ENCODE data around the gene EPHB3. TPM values are rescaled to one million over a fixed set of nuclear protein-coding genes. Genes with fewer than 3 reads are reported as not detected.

Gene EPHB3
- total RNA-seq, 3 donors from 2014 or later (not counting 1 experiment from before 2014, with no cell fraction given): not detected

GRCh38 chr3:184551103-184551502 lies 10.5 kb upstream of the EPHB3 start:
- no peaks in the 10 kb centered on the region for H3K36me3 Mint-ChIP-seq
- H3K9me3 Mint-ChIP-seq: no peaks in the 10 kb centered on the region
- H3K4me3 Mint-ChIP-seq: no peak overlapping the region
- no peak for DNase-seq
- ATAC-seq: no peak
- H3K4me1 Mint-ChIP-seq: no peaks in the 10 kb centered on the region
- Histone ChIP-seq H3K27me3 (ENCODE audit: control insufficient read depth, insufficient read depth, low read length) (no peaks in the 10 kb centered on the region), H3K27ac (ENCODE audit: low read length) (no peak overlapping the region), H3K4me1 (ENCODE audit: control insufficient read depth, insufficient read depth, low read length) (no peaks in the 10 kb centered on the region), H3K9me3 (ENCODE audit: control insufficient read depth, insufficient read depth, low read length) (no peaks in the 10 kb centered on the region), H3K4me3 (ENCODE audit: low read length) (no peak overlapping the region), H3K36me3 (ENCODE audit: control insufficient read depth, insufficient read depth, low read length) (no peaks in the 10 kb centered on the region)
- H3K27ac Mint-ChIP-seq: no peak overlapping the region
- H3K27me3 Mint-ChIP-seq (ENCODE audit: low read depth in 2 of 2): peaks cover 30 to 32% of the 10 kb centered on the region in 2 donors
- TF ChIP-seq, protein P1, sequence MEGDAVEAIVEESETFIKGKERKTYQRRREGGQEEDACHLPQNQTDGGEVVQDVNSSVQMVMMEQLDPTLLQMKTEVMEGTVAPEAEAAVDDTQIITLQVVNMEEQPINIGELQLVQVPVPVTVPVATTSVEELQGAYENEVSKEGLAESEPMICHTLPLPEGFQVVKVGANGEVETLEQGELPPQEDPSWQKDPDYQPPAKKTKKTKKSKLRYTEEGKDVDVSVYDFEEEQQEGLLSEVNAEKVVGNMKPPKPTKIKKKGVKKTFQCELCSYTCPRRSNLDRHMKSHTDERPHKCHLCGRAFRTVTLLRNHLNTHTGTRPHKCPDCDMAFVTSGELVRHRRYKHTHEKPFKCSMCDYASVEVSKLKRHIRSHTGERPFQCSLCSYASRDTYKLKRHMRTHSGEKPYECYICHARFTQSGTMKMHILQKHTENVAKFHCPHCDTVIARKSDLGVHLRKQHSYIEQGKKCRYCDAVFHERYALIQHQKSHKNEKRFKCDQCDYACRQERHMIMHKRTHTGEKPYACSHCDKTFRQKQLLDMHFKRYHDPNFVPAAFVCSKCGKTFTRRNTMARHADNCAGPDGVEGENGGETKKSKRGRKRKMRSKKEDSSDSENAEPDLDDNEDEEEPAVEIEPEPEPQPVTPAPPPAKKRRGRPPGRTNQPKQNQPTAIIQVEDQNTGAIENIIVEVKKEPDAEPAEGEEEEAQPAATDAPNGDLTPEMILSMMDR (IDR thresholded peaks at IDR 0.05): no peak
- WGBS (ENCODE audit: insufficient coverage): 89% methylated on average over 8 of the region's 8 CpGs
- intact Hi-C loops (cut with micrococcal nuclease): no loop called here

- intact Hi-C loops (cut with micrococcal nuclease): no loop called here
- H3K27ac Mint-ChIP-seq: no peak overlapping the region
- H3K27me3 ChIP-seq (ENCODE audit: control insufficient read depth, insufficient read depth, low read length): no peaks in the 10 kb centered on the region
- no peak overlapping the region for H3K4me3 ChIP-seq (ENCODE audit: low read length)
- DNase-seq: no peak
- H3K4me1 ChIP-seq (ENCODE audit: control insufficient read depth, insufficient read depth, low read length): no peaks in the 10 kb centered on the region
- H3K36me3 ChIP-seq (ENCODE audit: control insufficient read depth, insufficient read depth, low read length): no peaks in the 10 kb centered on the region
- no peaks in the 10 kb centered on the region for H3K4me1 Mint-ChIP-seq
- H3K36me3 Mint-ChIP-seq: no peaks in the 10 kb centered on the region
- 94% methylated on average over 12 of the region's 12 CpGs for WGBS (ENCODE audit: insufficient coverage)
- no peak for ATAC-seq
- no peak overlapping the region for H3K4me3 Mint-ChIP-seq
- TF ChIP-seq, protein P1 (IDR thresholded peaks at IDR 0.05): no peak
- no peaks in the 10 kb centered on the region for H3K9me3 Mint-ChIP-seq
- no peaks in the 10 kb centered on the region for H3K9me3 ChIP-seq (ENCODE audit: control insufficient read depth, insufficient read depth, low read length)
- peaks cover 32 to 35% of the 10 kb centered on the region in 2 donors for H3K27me3 Mint-ChIP-seq (ENCODE audit: low read depth in 2 of 2)
- H3K27ac ChIP-seq (ENCODE audit: low read length): no peak overlapping the region
These were observed 9.8 kb upstream of the EPHB3 start for GRCh38 chr3:184551614-184552256.

GRCh38 chr3:184552296-184552695 lies 9.3 kb upstream of the EPHB3 start:
- Mint-ChIP-seq H3K36me3 (no peaks in the 10 kb centered on the region), H3K4me3 (no peak overlapping the region), H3K9me3 (no peaks in the 10 kb centered on the region), H3K27ac (no peak overlapping the region), H3K4me1 (no peaks in the 10 kb centered on the region), H3K27me3 (ENCODE audit: low read depth in 2 of 2) (peaks cover 36 to 40% of the 10 kb centered on the region in 2 donors)
- TF ChIP-seq, protein P1 (IDR thresholded peaks at IDR 0.05): no peak
- Histone ChIP-seq H3K4me3 (ENCODE audit: low read length) (no peak overlapping the region), H3K4me1 (ENCODE audit: control insufficient read depth, insufficient read depth, low read length) (no peaks in the 10 kb centered on the region), H3K27me3 (ENCODE audit: control insufficient read depth, insufficient read depth, low read length) (no peaks in the 10 kb centered on the region), H3K36me3 (ENCODE audit: control insufficient read depth, insufficient read depth, low read length) (no peaks in the 10 kb centered on the region), H3K9me3 (ENCODE audit: control insufficient read depth, insufficient read depth, low read length) (no peaks in the 10 kb centered on the region), H3K27ac (ENCODE audit: low read length) (no peak overlapping the region)
- ATAC-seq: no peak
- DNase-seq: no peak
- 86% methylated on average over 6 of the region's 6 CpGs for WGBS (ENCODE audit: insufficient coverage)
- intact Hi-C loops (cut with micrococcal nuclease): no loop called here

- Mint-ChIP-seq H3K27ac (no peak overlapping the region), H3K9me3 (no peaks in the 10 kb centered on the region), H3K4me3 (no peak overlapping the region), H3K36me3 (no peaks in the 10 kb centered on the region), H3K4me1 (no peaks in the 10 kb centered on the region), H3K27me3 (ENCODE audit: low read depth in 2 of 2) (peaks cover 39 to 46% of the 10 kb centered on the region in 2 donors)
- WGBS (ENCODE audit: insufficient coverage): 93% methylated on average over 13 of the region's 13 CpGs
- DNase-seq: no peak
- no peak overlapping the region for H3K27ac ChIP-seq (ENCODE audit: low read length)
- H3K4me3 ChIP-seq (ENCODE audit: low read length): no peak overlapping the region
- intact Hi-C loops (cut with micrococcal nuclease): no loop called here
- H3K4me1 ChIP-seq (ENCODE audit: control insufficient read depth, insufficient read depth, low read length): no peaks in the 10 kb centered on the region
- H3K9me3 ChIP-seq (ENCODE audit: control insufficient read depth, insufficient read depth, low read length): no peaks in the 10 kb centered on the region
- ATAC-seq: no peak
- peaks cover 2% of the 10 kb centered on the region for H3K27me3 ChIP-seq (ENCODE audit: control insufficient read depth, insufficient read depth, low read length)
- TF ChIP-seq, protein P1 (IDR thresholded peaks at IDR 0.05): no peak
- no peaks in the 10 kb centered on the region for H3K36me3 ChIP-seq (ENCODE audit: control insufficient read depth, insufficient read depth, low read length)
These were observed 8.7 kb upstream of the EPHB3 start for GRCh38 chr3:184552863-184553262.
